Kasumi-1 (cell line): ENCODE data around the gene ANLN.

Experiments used
- DNase-seq, 2 experiments: peaks; one replicate each; lab custom pipeline; 2025; lab: John Stamatoyannopoulos, UW

Gene ANLN, protein sequence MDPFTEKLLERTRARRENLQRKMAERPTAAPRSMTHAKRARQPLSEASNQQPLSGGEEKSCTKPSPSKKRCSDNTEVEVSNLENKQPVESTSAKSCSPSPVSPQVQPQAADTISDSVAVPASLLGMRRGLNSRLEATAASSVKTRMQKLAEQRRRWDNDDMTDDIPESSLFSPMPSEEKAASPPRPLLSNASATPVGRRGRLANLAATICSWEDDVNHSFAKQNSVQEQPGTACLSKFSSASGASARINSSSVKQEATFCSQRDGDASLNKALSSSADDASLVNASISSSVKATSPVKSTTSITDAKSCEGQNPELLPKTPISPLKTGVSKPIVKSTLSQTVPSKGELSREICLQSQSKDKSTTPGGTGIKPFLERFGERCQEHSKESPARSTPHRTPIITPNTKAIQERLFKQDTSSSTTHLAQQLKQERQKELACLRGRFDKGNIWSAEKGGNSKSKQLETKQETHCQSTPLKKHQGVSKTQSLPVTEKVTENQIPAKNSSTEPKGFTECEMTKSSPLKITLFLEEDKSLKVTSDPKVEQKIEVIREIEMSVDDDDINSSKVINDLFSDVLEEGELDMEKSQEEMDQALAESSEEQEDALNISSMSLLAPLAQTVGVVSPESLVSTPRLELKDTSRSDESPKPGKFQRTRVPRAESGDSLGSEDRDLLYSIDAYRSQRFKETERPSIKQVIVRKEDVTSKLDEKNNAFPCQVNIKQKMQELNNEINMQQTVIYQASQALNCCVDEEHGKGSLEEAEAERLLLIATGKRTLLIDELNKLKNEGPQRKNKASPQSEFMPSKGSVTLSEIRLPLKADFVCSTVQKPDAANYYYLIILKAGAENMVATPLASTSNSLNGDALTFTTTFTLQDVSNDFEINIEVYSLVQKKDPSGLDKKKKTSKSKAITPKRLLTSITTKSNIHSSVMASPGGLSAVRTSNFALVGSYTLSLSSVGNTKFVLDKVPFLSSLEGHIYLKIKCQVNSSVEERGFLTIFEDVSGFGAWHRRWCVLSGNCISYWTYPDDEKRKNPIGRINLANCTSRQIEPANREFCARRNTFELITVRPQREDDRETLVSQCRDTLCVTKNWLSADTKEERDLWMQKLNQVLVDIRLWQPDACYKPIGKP

DNA sequence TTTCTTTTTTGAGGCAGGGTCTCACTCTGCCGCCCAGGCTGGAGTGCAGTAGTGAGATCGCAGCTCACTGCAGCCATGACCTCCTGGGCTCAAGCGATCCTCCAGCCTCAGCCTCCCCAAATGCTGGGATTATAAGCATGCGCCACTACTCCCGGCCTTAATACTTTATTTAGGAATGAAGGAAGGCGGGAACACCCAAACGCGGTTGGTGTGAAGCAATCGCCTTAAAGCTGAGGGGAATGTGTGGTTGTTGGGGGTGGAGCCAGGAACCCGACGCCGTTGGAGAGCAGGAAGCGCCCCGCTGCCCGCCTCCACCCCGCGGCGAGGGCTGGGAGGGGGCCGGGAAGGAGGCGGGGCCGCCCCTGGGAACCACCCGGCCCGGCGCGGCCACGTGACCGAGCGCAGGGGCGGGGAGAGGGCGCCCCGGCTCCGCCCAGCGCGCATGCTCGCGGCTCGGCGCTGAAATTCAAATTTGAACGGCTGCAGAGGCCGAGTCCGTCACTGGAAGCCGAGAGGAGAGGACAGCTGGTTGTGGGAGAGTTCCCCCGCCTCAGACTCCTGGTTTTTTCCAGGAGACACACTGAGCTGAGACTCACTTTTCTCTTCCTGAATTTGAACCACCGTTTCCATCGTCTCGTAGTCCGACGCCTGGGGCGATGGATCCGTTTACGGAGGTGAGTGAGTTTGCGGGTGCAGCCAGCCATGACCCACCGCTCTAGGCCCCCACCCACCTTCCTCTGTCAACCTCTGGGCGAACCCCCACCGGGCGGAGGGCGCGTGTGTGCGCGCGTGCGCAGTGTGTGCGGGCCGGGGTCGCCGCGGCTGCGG lies at the start of gene ANLN:
TSS of gene ANLN (plus strand) at position 492 of the 828 bp plus-strand sequence. CDS start at position 657, 165 bp downstream.
- DNase-seq = peak; percentile 96 to 97

DNA sequence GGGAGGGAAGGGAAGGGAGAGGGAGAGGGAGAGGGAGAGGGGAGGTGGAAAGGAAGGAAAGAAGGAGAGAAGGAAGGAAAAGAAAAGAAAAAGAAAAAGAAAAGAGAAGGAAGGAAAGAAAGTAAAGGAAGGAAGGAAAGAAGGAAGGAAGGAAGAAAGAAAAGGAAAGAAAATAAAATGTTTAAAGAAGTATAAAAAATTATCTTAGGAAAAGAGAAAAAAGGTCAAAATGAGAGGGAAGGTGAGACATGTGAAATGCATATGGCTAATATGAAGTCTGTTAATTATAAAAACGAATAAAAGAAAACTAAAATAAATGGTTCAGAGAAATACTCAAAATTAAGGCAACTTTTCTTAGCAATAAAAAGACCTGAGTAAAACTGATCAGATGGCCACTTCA lies 46.1 kb upstream of the ANLN start:
- no peak for DNase-seq

DNA sequence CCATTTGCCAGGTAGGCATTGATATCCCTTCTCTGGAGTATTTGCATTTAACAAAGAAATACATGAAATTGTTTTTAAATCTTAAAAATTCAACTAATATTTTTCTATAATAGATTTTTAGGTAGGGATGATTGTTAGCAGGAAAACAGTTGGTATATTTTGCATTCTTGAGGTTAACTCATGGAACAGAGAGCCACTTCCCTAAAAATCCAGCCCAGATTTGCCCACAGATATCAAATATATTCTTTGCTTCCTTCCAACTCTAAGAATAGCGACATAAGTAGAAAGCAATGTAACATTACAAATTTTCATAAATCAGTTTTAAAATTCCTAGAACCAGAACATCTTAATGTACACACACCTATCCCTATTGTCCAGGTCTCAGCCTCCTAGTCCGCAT lies 45.0 kb upstream of the ANLN start:
- peak; percentile 48 to 65 for DNase-seq

DNA sequence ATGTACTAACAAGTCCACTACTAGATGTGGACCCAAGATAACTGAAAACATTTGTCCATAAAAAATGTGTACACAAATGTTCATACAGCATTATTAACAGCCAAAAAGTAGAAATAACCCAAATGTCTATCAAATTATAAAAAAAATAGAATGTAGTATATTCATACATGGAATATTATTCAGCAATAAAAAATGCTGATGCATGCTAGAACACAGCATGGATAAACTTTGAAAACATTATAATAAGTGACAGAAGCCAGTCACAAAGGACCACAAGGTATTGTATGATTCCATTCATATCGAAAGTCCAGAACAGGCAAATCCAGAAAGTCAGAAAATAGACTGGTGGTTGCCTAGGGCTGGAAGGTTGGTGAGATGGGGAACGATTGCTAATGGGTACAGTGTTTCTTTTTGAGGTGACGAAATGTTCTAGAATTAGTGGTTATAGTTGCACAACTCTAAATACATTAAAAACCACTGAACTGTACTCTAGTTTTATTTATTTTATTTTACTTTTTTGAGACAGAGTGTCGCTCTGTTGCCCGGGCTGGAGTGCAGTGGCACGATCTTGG lies 43.3 kb upstream of the ANLN start:
- DNase-seq = no peak

DNA sequence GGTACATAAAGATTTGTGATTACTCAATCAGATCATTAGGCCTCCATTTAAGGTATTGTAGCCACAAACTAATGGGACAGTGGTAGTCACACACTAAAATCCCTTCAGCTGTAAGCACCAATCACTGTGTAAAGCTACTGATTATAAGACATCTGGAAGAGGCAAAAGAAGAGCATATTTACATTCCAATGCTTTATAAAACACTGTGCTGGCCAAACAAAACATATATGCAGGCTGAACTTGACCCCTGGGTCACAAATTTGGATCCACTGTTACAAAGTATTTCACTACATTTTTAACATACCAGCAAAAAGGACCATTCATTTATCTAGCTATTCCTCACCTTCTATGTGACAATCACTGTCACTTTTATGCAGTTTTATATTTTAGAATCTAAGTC lies 41.4 kb upstream of the ANLN start:
- DNase-seq = no peak

DNA sequence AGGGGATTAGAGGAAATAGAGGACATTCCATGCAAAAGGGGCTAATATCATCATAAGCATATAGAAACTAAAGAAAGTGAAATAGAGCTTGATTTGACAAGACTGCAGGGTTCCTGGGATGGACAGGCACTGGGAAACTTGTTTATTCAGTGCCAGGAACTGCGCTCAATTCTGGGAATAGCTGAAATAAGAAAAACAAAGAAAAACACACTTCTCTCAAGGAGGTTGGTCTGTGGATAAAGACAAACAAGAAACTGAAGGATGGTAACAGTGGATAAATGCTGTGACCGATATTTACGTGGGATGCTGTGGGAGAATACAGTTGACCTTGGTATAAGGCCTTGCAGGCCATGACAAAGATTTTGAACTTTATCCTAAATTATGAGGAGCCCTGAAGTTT lies 40.9 kb upstream of the ANLN start:
- no peak for DNase-seq

DNA sequence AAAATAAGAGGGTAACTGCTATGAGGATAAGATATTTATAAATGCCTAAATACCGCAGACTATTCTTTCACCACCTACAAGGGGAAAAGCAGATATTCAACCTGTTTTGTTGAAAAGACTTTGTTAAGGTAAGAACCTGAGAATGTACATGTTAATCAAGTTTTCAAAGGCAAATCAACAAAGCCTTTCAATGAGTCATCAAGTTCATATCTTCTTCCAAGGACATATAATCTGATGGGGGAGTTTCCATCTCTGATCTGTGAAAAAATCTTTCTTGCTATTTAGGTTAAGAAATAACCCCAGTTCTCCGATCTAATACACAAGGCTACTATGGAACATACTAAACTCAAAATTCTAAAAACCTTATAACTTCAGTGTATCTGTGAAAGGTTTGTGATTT lies 40.0 kb upstream of the ANLN start:
- no peak for DNase-seq

DNA sequence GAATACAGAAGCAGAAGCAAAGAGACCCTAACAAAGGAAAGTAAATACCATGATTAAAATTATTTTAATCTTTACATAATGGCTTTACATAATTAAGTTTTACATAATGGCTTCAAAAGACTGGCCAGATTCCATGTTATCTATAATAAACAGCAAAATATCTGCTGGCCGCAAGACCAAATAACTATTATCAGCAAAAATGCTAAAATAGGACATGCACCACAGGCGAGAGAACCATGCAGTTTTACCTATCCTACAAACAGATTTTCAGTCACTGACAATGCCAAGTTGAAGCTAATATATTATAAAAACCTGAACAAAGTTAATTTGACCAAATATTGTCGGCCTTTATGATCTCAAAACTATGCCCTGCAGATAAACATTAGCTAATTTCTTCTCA lies 34.2 kb upstream of the ANLN start:
- DNase-seq = no peak

DNA sequence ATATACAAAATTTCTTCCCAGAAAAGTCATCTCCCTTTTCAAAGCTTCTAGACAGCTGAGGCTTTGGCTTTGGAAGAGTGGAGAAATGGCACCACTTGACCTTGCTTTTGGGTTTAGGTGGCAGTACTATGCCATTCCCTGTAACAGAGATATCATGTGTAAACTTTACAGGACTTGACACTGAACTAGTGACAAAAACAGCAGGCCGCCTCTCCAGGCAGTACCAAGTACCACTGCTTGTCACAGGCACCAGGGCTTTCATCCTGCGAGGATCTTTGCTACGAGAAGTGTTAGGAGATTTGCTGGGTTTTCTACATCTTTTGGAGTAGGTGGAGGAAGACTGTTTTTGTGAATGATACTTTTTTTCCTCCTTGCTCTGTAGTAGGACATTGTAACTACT lies 32.6 kb upstream of the ANLN start:
- DNase-seq = no peak

DNA sequence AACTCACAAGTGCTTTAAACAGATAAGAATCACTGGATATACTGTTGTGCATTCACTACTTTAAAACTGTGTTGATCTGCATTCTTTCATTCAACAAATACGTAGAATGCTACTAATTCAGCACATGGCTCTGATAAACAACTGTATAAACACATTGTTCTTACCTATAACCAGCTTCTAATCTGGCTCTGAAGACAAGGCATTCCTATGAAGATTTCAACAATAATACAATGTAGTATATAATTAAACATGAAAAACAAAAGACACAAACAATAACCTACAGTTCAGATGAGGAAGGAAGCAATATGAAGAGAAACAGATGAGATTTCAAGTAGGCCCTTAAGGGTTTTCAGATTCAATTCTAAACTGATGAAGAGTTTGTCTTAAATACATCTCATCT lies 31.1 kb upstream of the ANLN start:
- DNase-seq = no peak

DNA sequence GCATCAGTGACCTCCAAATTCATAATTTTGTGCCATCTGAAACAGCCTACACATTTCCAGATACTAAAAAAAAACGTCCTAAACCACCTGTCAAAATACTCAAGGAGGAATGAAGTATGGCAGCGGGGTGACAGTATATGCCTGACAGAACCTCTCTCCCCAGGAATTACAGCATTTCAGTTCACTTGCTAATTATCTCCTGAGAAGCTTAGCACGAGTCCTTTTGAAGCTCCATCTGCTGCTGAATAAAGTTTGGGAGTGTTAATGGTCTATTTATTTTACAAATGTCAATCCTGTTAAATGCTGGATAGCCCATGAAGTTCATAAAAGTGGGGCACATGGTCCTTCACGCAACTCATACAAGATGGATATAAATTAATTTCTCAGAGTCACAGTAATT lies 29.4 kb upstream of the ANLN start:
- no peak for DNase-seq

DNA sequence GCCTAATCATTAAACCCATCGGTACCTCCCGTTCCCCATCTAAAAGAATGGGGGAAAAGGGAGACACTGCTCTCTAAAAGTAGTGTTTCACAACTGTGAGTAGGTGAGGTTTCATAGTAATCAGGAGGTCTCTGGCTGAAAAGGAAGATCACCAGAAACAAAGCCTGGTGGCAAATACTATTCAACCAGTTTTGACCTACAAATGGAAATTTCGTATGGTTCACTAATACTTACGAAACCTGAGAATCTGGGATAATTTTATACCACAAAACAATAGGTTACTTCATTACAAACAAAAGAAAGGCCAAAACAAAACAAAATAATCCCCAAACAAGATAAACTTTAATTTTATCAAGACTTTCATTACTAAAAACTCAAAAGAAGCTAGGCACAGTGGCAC lies 28.4 kb upstream of the ANLN start:
- no peak for DNase-seq

DNA sequence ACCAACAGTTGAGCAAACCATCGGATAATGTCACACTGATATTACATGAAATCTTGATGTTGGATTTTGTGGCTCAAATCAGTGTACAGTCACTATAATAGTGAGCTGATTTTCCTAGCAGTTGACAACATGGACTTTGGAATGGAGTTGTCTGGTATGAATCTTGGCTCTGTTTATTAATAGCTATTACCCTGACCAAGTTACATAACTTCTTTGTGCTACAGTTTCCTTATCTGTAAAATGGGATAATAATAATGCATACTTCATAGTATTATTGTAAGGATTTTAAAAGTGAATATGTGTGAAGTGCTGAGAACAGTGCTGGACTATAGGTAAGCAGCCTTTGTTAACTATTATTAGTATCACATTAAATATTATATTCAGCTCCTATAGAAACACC lies 26.1 kb upstream of the ANLN start:
- no peak for DNase-seq

DNA sequence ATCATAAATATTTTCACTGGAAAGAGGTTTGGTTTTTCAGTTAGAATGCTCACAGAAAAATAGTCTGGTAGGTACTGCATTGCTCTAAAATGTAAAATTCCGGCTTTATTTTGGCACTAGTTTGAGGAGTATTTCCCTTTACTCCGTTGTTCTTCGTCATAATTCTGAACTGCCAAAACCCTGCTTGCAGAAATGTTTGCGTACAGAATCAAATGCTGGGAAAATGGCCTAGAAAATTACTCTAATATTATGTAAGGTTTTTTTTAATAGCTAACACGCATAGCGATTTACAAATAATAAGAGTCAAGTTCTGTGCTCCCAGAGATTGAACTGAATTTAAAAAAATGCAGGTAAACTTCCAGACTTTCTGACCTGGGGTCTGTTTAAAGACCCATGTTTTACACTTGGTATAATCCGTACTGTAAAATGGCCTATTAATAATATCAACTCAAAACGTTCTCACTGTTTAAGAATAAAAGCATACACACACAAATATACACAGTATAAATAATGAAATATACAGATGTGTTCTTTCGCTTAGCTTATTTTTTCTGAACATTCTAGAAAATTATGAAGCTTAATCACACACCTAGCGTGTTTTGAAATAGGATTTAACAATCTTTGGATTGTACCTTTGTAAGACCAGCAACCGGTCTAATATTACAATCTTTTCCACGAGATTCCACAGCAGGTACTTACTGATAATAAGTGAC lies 23.5 kb upstream of the ANLN start:
- DNase-seq = no peak

DNA sequence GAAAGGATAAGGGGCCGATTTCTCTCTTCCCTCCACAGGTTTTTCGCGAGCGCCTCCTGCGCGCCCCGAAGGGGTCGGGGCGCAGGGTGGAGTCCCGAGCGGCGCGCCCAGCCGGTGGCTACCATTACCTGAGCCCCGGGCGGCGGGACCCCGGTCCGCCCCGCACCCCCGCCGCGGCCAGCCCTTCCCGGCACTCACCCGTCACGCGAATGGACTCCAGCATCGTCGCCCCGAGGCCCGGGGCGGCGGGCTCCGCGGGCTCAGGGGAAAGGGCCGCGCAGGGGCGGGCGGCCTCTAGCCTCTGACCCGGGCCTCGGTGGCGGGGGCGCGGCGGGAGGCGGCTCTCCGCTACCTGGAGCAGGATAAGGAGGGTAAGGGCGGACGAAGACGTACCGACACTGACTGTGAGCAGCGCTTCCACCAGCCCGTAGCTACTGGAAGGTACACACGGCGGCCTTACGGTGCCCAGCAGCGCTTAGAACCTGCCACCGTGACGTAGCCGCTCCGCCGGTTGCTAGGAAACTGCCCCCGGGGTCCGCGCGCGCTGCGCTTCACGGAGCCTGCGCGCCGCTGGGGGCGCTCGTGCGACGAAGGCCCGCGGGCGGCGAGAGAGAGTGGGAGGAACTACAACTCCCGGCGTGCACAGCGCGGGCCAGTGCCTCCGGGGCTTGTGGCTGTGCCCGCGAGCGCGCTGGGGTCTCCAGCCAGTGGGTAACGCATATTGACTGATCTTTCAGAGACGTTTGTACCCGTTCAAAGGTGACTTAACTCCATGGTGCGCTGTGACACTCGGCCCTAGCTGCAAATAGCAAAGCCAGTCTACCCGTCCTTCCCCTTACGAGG lies 22.7 kb upstream of the ANLN start:
- DNase-seq = peak; percentile 93 to 95

DNA sequence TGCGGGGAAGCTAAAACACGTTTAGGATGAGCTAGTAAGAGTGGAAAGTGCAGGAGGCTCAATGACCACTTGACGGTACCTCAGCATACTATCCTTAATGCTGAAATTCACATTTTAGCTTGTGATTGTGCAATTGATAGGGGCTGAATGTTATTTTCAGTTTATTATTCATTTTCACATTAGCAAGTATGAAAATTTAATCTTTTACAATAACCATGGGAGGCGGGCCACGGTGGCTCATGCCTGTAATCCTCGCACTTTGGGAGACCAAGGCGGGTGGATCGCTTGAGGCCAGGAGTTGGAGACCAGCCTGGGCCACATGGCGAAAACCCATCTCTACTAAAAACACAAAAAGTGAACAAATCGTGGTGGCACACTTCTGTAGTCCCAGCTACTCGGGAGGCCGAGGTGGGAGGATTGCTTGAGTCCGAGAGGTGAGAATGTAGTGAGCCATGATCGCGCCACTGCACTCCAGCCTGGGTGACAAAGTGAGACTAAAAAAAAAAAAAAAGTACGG lies 22.0 kb upstream of the ANLN start:
- DNase-seq = no peak

DNA sequence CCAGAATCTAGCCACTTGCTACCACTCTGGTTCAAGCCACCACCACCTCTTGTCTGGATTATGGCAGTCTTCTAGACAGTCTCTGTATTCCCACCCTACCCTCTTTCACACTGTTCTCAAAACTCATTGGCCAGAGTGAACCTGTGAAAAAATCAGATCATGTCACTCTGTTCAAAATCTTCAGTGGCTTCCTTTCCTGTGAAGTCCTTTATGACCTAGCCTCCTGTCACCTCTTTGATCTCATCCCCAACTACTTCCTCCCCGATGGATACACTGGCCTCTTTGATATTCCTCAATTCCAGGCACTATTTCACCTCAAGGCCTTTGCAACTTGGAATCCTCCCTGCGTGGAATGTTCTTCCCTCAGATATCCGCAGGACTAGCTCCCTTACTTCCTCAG lies 21.2 kb upstream of the ANLN start:
- no peak for DNase-seq

DNA sequence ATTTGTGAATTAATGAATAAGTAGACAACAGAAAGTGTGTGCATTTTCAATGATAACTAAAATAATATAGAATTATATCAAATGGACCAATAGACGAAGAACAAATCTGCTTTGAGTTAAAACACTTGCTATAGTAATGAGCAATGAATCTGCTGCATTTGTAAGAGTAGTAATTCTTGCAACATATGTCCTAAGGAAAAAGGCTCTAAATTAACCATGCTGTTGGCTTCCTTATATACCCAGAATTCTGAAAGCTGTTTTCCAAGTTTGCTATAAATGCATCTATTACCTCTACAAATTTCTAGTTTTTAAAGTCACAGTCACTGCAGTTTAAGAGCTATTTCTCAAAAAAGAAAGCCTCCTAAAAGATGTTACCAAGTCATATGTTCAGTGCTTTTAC lies 20.5 kb upstream of the ANLN start:
- no peak for DNase-seq

DNA sequence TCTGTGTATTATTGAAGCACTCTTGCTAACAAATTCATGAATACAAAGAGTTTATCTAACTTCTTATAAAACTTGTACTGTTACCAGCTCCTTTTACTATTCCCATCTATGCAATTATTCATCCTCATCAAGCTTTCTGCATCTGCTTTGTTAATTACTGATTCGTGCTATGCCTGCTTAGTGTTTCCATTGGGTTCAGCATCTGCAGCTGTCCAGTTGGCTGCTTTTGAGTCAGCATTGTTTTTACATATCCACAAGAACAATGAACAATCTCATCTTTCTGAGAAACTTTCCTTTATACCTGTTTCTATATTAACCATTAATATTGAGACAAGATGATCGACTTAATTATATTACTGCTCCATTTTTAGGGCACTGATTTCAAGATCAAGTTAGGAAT lies 19.6 kb upstream of the ANLN start:
- no peak for DNase-seq

DNA sequence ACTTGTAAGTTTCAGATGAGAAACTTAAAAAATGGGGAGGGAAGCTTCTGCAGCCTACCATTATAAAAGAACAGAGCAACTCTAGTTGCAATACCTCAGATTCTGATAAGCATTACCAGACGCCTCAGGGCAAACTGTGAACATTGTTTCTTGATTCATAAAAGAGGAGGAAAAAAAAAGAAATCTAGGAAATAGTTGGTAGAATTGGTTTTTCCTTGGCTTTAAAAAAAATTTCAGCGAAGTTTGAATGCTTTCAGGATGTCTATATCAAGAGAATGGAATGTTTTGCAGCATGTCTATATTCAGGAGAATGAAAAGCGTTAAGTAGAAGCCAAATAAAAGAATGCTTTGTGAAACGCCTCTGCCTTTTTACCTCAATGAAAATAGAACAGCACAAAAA lies 17.5 kb upstream of the ANLN start:
- DNase-seq = no peak
